ENCODE results near the gene MALL.
A peak's percentile ranks its signal among the peaks of the same experiment; 100 is the strongest.
"Not testable (repeated sequence)": the region's sequence is repeated elsewhere in the genome, so short reads cannot be mapped to it uniquely, and the experiment has no call there.

The MALL gene

DNA sequence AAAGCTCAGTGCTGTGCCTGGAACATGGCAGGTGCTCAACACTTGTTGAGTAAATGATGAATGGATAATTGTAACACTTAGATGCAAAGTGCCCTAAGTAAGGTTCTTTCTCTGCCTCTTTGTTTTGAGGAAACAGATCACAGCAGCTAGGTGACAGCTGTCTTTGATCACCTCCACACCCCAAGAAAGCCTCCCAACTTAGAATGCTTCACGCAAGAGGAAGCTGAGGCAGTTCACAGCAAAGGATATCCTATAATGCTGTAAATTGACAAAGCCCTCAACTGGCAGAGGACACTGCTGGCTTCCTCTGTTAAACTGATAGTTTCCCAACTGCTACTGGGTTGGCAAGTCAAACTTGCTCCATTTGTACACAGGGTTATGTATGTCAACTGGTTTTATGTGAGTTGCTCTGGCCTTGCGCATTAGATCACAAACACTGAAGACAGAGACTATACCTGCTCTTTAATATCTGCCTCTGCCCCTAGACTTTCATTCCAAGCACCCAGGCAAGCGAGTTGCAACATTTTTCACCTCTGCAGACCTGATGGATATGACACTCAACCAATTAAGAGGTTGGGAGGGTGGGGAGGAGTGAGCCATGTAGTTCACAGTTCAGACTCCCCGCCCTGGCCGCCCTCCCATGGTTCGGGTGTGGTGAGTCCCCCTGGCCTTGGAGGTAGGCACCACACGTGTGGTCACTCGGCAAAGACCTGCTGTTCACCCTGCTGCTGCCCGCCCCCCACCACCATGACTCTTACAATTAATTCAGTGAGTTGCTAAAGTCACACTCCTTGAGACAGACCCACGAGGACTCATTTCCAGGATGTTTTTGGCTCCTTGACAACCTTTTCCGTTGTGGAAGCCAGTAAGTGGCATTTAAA is 4.8 kb upstream of the MALL start:
- no peak overlapping the region for H3K4me3 ChIP-seq (ENCODE audit: low read length)
- DNase-seq (ENCODE audit: low read depth) = no peak
- TF ChIP-seq CTCF (conservative IDR thresholded peaks at IDR 0.05; ENCODE audit: low read length) = no peak

- TF ChIP-seq CTCF (conservative IDR thresholded peaks at IDR 0.05; ENCODE audit: low read length) = peak; percentile 72
- peak overlapping the region; percentile 65 for H3K4me3 ChIP-seq (ENCODE audit: low read length)
- DNase-seq (ENCODE audit: low read depth) = peak; percentile 75
Measured at GRCh38 chr2:110116033-110116710, 550 bp upstream of the MALL start.

- peak overlapping the region; percentile 65 for H3K4me3 ChIP-seq (ENCODE audit: low read length)
- DNase-seq (ENCODE audit: low read depth) = no peak
- no peak for TF ChIP-seq CTCF (conservative IDR thresholded peaks at IDR 0.05; ENCODE audit: low read length)
Measured at GRCh38 chr2:110114831-110115255, 779 bp downstream of the MALL start.

GRCh38 chr2:110113961-110114591 is 1.5 kb downstream of the MALL start:
- TF ChIP-seq CTCF (conservative IDR thresholded peaks at IDR 0.05; ENCODE audit: low read length) = peak; percentile 26; the same call in 1 of the 2 replicates
- DNase-seq (ENCODE audit: low read depth) = no peak
- no peak overlapping the region for H3K4me3 ChIP-seq (ENCODE audit: low read length)

GRCh38 chr2:110108291-110108690 is 7.3 kb downstream of the MALL start:
- DNase-seq (ENCODE audit: low read depth); H3K4me3 ChIP-seq (ENCODE audit: low read length): not testable (repeated sequence)

DNA sequence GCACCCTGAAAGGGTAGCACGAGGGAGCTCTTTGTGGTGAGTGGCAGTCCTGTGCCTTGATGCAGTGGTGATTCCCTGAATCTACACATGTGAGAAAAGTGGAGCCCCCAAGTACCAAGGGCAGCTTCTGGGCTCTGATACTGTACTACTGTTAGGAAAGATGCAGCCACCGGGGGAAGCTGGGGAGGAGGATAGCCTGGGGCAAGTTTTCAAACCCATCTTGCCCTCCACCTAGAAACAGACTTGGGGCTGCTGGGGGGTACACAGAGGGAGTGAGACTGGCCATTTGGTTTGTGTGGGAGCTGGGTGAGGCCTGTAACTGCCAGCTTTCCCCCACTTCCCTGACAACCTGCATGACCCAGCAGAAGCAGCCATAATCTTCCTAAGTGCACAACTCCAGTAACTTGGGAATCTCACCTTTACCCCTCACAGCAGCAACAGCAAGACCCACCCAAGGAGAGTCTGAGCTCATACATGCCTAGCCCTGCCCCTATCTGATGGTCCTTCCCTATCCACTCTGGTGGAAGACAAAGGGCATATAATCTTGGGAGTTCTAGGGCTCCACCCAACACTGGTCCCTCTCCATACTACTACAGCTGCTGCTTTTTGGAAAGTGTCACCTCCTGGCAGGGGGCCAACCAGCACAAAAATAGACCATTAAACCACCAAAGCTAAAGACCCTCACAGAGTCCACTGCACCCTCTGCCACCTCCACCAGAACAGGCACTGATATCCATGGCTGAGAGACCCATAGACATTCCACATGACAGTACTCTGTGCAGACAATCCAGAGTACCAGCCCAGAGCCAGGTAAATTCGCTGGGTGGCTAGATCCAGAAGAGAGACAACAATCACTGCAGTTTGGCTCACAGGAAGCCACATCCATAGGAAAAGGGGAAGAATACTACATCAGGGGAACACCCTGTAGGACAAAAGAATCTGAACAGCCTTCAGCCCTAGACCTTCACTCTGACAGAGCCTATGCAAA is 8.2 kb downstream of the MALL start:
- H3K4me3 ChIP-seq (ENCODE audit: low read length) = no peak overlapping the region
- no peak for DNase-seq (ENCODE audit: low read depth)
- no peak for TF ChIP-seq CTCF (conservative IDR thresholded peaks at IDR 0.05; ENCODE audit: low read length)

Measured in AG10803 (cell line).